Fibroblast of upper back skin (primary cell): ENCODE measurements around the gene KBTBD7.
A peak's percentile ranks its signal among the peaks of the same experiment; 100 is the strongest.
"Not testable (repeated sequence)": the region's sequence is repeated elsewhere in the genome, so short reads cannot be mapped to it uniquely, and the experiment has no call there.

Experiments used
- DNase-seq: peaks from one replicate; pipeline ENCODE4 v3.0.0-alpha.2; 2013

The KBTBD7 gene

GRCh38 chr13:41193469-41193868, 900 bp downstream of the KBTBD7 start:
- DNase-seq, result no peak

- peak; percentile 5 for DNase-seq
These were observed 5.8 kb downstream of the KBTBD7 start for GRCh38 chr13:41188584-41188983.

GRCh38 chr13:41186481-41186880, 7.9 kb downstream of the KBTBD7 start:
- no peak for DNase-seq

GRCh38 chr13:41182231-41182630, 12.1 kb downstream of the KBTBD7 start:
- DNase-seq, result no peak

GRCh38 chr13:41179593-41180250, 14.6 kb downstream of the KBTBD7 start:
- peak; percentile 72 for DNase-seq

GRCh38 chr13:41178040-41178439, 16.3 kb downstream of the KBTBD7 start:
- DNase-seq, result peak; percentile 3

GRCh38 chr13:41177616-41178015, 16.8 kb downstream of the KBTBD7 start:
- no peak for DNase-seq

- DNase-seq, result not testable (repeated sequence)
These were observed 18.8 kb downstream of the KBTBD7 start for GRCh38 chr13:41175576-41175975.

- no peak for DNase-seq
These were observed 32.2 kb downstream of the KBTBD7 start for GRCh38 chr13:41162151-41162550.

- no peak for DNase-seq
These were observed 35.2 kb downstream of the KBTBD7 start for GRCh38 chr13:41159174-41159573.

GRCh38 chr13:41157048-41157717, 37.2 kb downstream of the KBTBD7 start:
- DNase-seq, result no peak

- no peak for DNase-seq
These were observed 37.7 kb downstream of the KBTBD7 start for GRCh38 chr13:41156620-41157019.

- DNase-seq, result no peak
These were observed 40.3 kb downstream of the KBTBD7 start for GRCh38 chr13:41154042-41154441.

- no peak for DNase-seq
These were observed 42.4 kb downstream of the KBTBD7 start for GRCh38 chr13:41152005-41152404.

GRCh38 chr13:41150058-41150457, 44.3 kb downstream of the KBTBD7 start:
- DNase-seq, result peak; percentile 11

GRCh38 chr13:41148419-41149283, 45.7 kb downstream of the KBTBD7 start:
- DNase-seq, result no peak

- DNase-seq, result peak; percentile 73
These were observed 49.0 kb downstream of the KBTBD7 start for GRCh38 chr13:41145136-41145908.

GRCh38 chr13:41144576-41144975, 49.8 kb downstream of the KBTBD7 start:
- no peak for DNase-seq
